Measurements from ENCODE around the gene IGHMBP2. TPM values are rescaled to one million over a fixed set of nuclear protein-coding genes. Genes with fewer than 3 reads are reported as not detected.

The IGHMBP2 gene
- total RNA-seq, 1 experiment from 2014 or later = 24.0 TPM

DNA sequence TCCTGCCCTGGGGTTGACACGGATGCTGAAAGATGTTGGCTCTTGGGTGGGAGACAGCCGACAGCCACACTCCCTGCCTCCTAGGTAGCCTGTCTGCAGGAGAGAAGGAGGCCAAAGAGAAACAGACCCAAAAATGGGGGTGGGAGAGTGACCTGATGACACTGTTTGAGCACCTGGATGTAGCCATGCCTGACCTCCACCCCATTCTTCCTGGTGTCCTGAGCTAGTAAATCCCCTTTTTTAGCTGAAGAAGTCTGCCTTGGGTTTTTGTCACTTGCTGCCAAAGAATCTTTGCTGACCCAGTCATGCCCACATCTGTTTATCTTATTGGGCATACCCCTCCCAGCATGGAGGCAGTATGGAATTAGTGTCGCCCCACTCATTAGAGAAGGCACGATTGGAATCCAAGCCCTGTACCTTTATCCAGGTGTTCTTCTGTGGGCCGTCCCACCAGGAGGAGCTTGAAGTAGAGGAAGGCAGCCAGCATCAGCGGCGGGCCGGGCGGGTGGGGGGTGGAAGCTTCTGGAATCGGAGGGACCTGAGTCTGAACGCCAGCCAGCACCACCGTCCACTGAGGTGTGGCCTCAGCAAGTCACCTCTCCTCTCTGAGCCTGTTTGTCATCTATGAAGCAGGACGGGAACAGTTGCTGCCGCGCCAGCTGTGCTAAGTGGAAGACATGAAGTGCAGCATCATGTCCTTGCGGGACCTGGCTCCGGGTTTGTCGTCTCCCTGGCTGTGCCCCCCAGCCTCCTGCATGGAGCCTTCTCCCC lies 37.8 kb downstream of the IGHMBP2 start:
- Histone ChIP-seq H3K14ac (ENCODE audit: insufficient read depth, low read length) (no peak overlapping the region), H2BK5ac (ENCODE audit: insufficient read length, low read length) (no peak overlapping the region), H3K9ac (ENCODE audit: extremely low read depth, insufficient read length, low read length) (no peak overlapping the region), H2BK120ac (ENCODE audit: low read depth, low read length, poor library complexity, severe bottlenecking) (no peak overlapping the region), H4K91ac (ENCODE audit: insufficient read length, low read depth, low read length) (no peak overlapping the region), H2BK15ac (ENCODE audit: low read depth, low read length) (no peak overlapping the region), H3K79me2 (ENCODE audit: insufficient read depth, low read length) (no peaks in the 10 kb centered on the region), H3T11ph (ENCODE audit: low read length) (no peak overlapping the region), H3K27ac (ENCODE audit: insufficient read length, low read depth, low read length) (no peak overlapping the region), H3K18ac (ENCODE audit: insufficient read length, low read depth, low read length) (no peak overlapping the region), H2BK20ac (ENCODE audit: low read depth, low read length, poor library complexity, severe bottlenecking) (no peak overlapping the region), H3K79me1 (ENCODE audit: insufficient read depth, low read depth, low read length, poor library complexity, severe bottlenecking) (no peaks in the 10 kb centered on the region), H3K4me1 (ENCODE audit: insufficient read depth, low read length) (no peaks in the 10 kb centered on the region), H3K9me3 (ENCODE audit: control insufficient read depth, low read depth, low read length) (no peaks in the 10 kb centered on the region), H3K23ac (ENCODE audit: insufficient read length, low read depth, low read length) (no peak overlapping the region), H2BK12ac (ENCODE audit: insufficient read length, low read depth, low read length) (no peak overlapping the region), H4K20me1 (ENCODE audit: control insufficient read depth, insufficient read depth, insufficient read length) (no peaks in the 10 kb centered on the region), H4K5ac (ENCODE audit: insufficient read length, low read depth, low read length) (no peak overlapping the region), H4K8ac (replicated peaks; ENCODE audit: insufficient read length, low read depth, low read length) (no peak overlapping the region), H3K4ac (ENCODE audit: low read depth, low read length) (no peak overlapping the region), H3K56ac (ENCODE audit: insufficient read length, low read depth, low read length) (no peak overlapping the region), H3K23me2 (ENCODE audit: insufficient read length, low read depth, low read length, poor library complexity, severe bottlenecking) (no peaks in the 10 kb centered on the region), H2AFZ (ENCODE audit: low read length) (no peak overlapping the region), H3K27me3 (ENCODE audit: insufficient read depth, low read length) (no peaks in the 10 kb centered on the region), H2AK5ac (ENCODE audit: insufficient read length, low read length) (no peak overlapping the region), H3K4me2 (ENCODE audit: insufficient read depth, insufficient read length, low read length) (no peak overlapping the region)
- Mint-ChIP-seq H3K4me1 (peaks cover 3 to 4% of the 10 kb centered on the region in 2 experiments; a peak in 2 of 4 replicates), H3K27ac (0 out of 7 replicates have a peak overlapping the region, but pooled peaks of 1 of the 3 experiments have one; percentile 70), H3K36me3 (ENCODE audit: insufficient read depth in 1 of 3, low read depth in 3 of 3) (peaks cover 0 to 29% (median 24%) of the 10 kb centered on the region in 3 experiments; a peak in 5 of 7 replicates), H3K4me3 (no peak overlapping the region), H3K27me3 (ENCODE audit: low read depth) (no peaks in the 10 kb centered on the region; the same call in 1 of the 2 replicates), H3K9me3 (no peaks in the 10 kb centered on the region)
- WGBS (ENCODE audit: extremely low coverage, insufficient read length, low lambda C conversion rate) = no CpG with 5 or more reads among the region's 18 CpGs
- DNase-seq = no peak
- TF ChIP-seq CTCF (conservative IDR thresholded peaks at IDR 0.05) = no peak
